IMR-90 (cell line): ENCODE measurements around the gene LEMD3.

ENCODE experiments used
- BHLHE40 ChIP-seq: fragments of 150-350 bp; IDR thresholded peaks from 2 replicates; pipeline ENCODE4 v1.6.1; 2016; ENCODE audit warnings: mild to moderate bottlenecking, low read depth, low read length
- CEBPB ChIP-seq: IDR thresholded peaks from 2 replicates; pipeline ENCODE4 v1.6.1; 2012; ENCODE audit warnings: low read depth, low read length, improper control_type of control experiment
- CTCF ChIP-seq: conservative IDR thresholded peaks from 2 replicates; pipeline ENCODE4 v1.5.1; 2012; ENCODE audit warnings: mild to moderate bottlenecking, low read depth, low read length, improper control_type of control experiment
- ELK1 ChIP-seq: fragments of 150-350 bp; IDR thresholded peaks from 2 replicates; pipeline ENCODE4 v1.6.1; 2016; ENCODE audit warnings: low read depth, mild to moderate bottlenecking, low read length, moderate library complexity, borderline replicate concordance
- MAFK ChIP-seq: IDR thresholded peaks from 2 replicates; pipeline ENCODE4 v1.6.1; 2012; ENCODE audit warnings: low read depth, low read length, improper control_type of control experiment
- MXI1 ChIP-seq: IDR thresholded peaks from 2 replicates; pipeline ENCODE4 v1.6.1; 2012; ENCODE audit warnings: low read depth, mild to moderate bottlenecking, low read length, moderate library complexity, borderline replicate concordance
- NFE2L2 ChIP-seq: fragments of 150-350 bp; IDR thresholded peaks from 2 replicates; pipeline ENCODE4 v1.6.1; 2016; ENCODE audit warnings: low read depth, mild to moderate bottlenecking, low read length
- POLR2A ChIP-seq: IDR thresholded peaks from 2 replicates; pipeline ENCODE4 v1.6.1; 2012; ENCODE audit warnings: mild to moderate bottlenecking, low read depth, low read length
- RAD21 ChIP-seq: IDR thresholded peaks from 2 replicates; pipeline ENCODE4 v1.6.1; 2012; ENCODE audit warnings: low read length, improper control_type of control experiment
- RCOR1 ChIP-seq: IDR thresholded peaks from 2 replicates; pipeline ENCODE4 v1.6.1; 2012; ENCODE audit warnings: mild to moderate bottlenecking, low read length, improper control_type of control experiment; ENCODE audit not compliant: insufficient replicate concordance
- SMC3 ChIP-seq: fragments of 150-350 bp; IDR thresholded peaks from 2 replicates; pipeline ENCODE4 v1.6.1; 2016; ENCODE audit warnings: low read depth, mild to moderate bottlenecking, antibody characterized with exemption, low read length, moderate library complexity
- USF2 ChIP-seq: fragments of 150-350 bp; IDR thresholded peaks from 2 replicates; pipeline ENCODE4 v1.6.1; 2017; ENCODE audit warnings: mild to moderate bottlenecking, antibody characterized with exemption, low read length, low read depth

GRCh38 chr12:65188179-65188701, 18.9 kb downstream of the LEMD3 start:
- TF ChIP-seq ELK1, result no peak
- TF ChIP-seq CTCF, result no peak
- no peak for TF ChIP-seq POLR2A
- TF ChIP-seq MAFK, result no peak
- no peak for TF ChIP-seq RAD21
- TF ChIP-seq MXI1, result no peak
- no peak for TF ChIP-seq SMC3
- TF ChIP-seq NFE2L2, result no peak
- no peak for TF ChIP-seq RCOR1
- TF ChIP-seq CEBPB, result peak; percentile 58
- TF ChIP-seq BHLHE40, result no peak
- TF ChIP-seq USF2, result no peak
